ENCODE measurements around the gene RBM20.

DNA sequence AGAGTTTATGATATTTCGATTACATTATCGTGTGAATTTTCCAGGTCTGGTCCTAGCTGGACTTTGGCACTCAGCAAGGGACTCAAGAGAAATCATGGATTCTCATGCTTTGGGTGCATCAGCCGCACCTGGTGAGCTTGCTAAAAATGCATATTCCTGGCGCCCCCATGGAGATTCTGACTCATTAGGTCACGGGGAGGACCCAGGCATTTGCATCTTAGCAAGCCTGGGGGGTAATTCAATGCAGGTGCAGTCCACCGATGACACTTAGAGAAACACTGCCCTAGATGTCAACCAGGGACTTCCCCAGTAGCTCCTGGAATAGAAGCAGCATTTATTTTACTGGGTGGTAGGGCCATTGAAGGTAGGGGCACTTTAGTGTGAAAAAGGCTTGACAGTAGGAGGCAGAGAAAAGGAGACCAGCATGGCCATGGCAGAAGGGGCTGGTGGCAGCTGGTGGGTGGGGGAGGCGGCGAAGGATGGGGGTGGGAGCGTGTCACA lies 197.7 kb downstream of the RBM20 start:
- TF ChIP-seq EZH2 (IDR thresholded peaks at IDR 0.05; ENCODE audit: insufficient read depth, poor library complexity, severe bottlenecking) (no peak), EZH2phosphoT487 (IDR thresholded peaks at IDR 0.05; ENCODE audit: insufficient read depth, low read depth) (no peak)
